ENCODE measurements around the gene FAM3B.

DNA sequence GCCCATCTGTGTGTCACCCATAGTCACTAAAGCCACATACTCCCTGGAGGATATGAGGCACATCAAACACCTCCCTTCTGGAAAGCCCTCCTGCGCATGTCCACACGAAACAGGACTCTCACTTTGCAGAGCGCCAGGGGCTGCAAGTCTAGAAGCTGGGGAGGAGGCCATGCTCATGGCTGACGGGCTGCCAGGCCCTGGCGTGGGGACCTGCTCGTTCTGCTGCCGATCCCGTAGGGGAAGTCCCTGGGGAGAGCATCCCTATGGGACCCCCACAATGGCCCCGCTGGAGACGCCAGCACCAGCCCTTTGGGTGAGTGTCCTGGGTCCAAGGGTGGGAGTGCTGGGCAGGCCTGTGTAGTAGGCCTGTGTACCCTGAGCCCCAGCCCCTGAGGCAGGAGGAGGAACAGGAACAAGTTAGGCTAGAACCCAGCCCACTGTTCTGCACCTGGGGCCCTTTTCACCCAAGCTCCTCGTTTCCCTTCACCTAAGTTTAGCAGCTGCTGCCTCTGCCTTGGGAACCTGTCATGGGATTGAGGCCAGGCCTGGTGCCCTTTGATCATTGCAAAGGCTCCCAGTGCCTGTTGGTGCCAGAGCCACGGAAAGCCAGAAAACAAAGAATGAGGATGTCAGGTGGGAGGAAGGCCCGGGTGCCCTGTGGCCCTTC lies 9.9 kb downstream of the FAM3B start:
- TF ChIP-seq POLR2AphosphoS5 (IDR thresholded peaks at IDR 0.05; ENCODE audit: low read depth, low read length) (no peak), TAF1 (IDR thresholded peaks at IDR 0.05; ENCODE audit: borderline replicate concordance, low read depth, low read length) (no peak)

All from GM12892 (cell line).